ENCODE measurements around the gene RBM23. TPM values are rescaled to one million over a fixed set of nuclear protein-coding genes. Genes with fewer than 3 reads are reported as not detected.
"Not testable (repeated sequence)": the region's sequence is repeated elsewhere in the genome, so short reads cannot be mapped to it uniquely, and the experiment has no call there.

Gene RBM23
- total RNA-seq, 1 donor from 2014 or later: 110 TPM

- H3K4me1 Mint-ChIP-seq: peaks cover 17% of the 10 kb centered on the region
- no peaks in the 10 kb centered on the region for H3K27me3 Mint-ChIP-seq (ENCODE audit: low read depth)
- H3K9me3 Mint-ChIP-seq: no peaks in the 10 kb centered on the region
- DNase-seq (ENCODE audit: low read depth, low spot score): no peak
- no peak overlapping the region for H3K27ac Mint-ChIP-seq (ENCODE audit: unreplicated experiment)
- H3K36me3 Mint-ChIP-seq (ENCODE audit: low read depth): peaks cover 4% of the 10 kb centered on the region
- no peak for TF ChIP-seq CTCF (conservative IDR thresholded peaks at IDR 0.05)
- peak overlapping the region; percentile 31 for H3K4me3 Mint-ChIP-seq
These were observed 33.5 kb upstream of the RBM23 start for GRCh38 chr14:22952418-22952817.

- peaks cover 17% of the 10 kb centered on the region for H3K4me1 Mint-ChIP-seq
- not testable (repeated sequence) for H3K9me3 Mint-ChIP-seq; H3K36me3 Mint-ChIP-seq (ENCODE audit: low read depth); H3K27ac Mint-ChIP-seq (ENCODE audit: unreplicated experiment); H3K4me3 Mint-ChIP-seq; DNase-seq (ENCODE audit: low read depth, low spot score); H3K27me3 Mint-ChIP-seq (ENCODE audit: low read depth)
These were observed 32.8 kb upstream of the RBM23 start for GRCh38 chr14:22951795-22952194.

GRCh38 chr14:22945642-22946041 lies 26.7 kb upstream of the RBM23 start:
- no peak for DNase-seq (ENCODE audit: low read depth, low spot score)
- Mint-ChIP-seq H3K27me3 (ENCODE audit: low read depth) (no peaks in the 10 kb centered on the region), H3K4me3 (no peak overlapping the region), H3K9me3 (no peaks in the 10 kb centered on the region), H3K4me1 (no peaks in the 10 kb centered on the region), H3K27ac (ENCODE audit: unreplicated experiment) (no peak overlapping the region), H3K36me3 (ENCODE audit: low read depth) (peaks cover 11% of the 10 kb centered on the region)
- TF ChIP-seq CTCF (conservative IDR thresholded peaks at IDR 0.05): no peak

- Mint-ChIP-seq H3K36me3 (ENCODE audit: low read depth) (peaks cover 12% of the 10 kb centered on the region), H3K4me3 (no peak overlapping the region), H3K9me3 (no peaks in the 10 kb centered on the region), H3K27ac (ENCODE audit: unreplicated experiment) (no peak overlapping the region), H3K27me3 (ENCODE audit: low read depth) (no peaks in the 10 kb centered on the region), H3K4me1 (no peaks in the 10 kb centered on the region)
- TF ChIP-seq CTCF (conservative IDR thresholded peaks at IDR 0.05): no peak
- DNase-seq (ENCODE audit: low read depth, low spot score): no peak
These were observed 20.7 kb upstream of the RBM23 start for GRCh38 chr14:22939684-22940083.

GRCh38 chr14:22935156-22935555 lies 16.2 kb upstream of the RBM23 start:
- H3K27ac Mint-ChIP-seq (ENCODE audit: unreplicated experiment): no peak overlapping the region

GRCh38 chr14:22932146-22932545 lies 13.2 kb upstream of the RBM23 start:
- Mint-ChIP-seq H3K36me3 (ENCODE audit: low read depth) (no peaks in the 10 kb centered on the region), H3K27ac (ENCODE audit: unreplicated experiment) (no peak overlapping the region), H3K9me3 (no peaks in the 10 kb centered on the region), H3K27me3 (ENCODE audit: low read depth) (no peaks in the 10 kb centered on the region), H3K4me1 (no peaks in the 10 kb centered on the region), H3K4me3 (no peak overlapping the region)
- DNase-seq (ENCODE audit: low read depth, low spot score): no peak
- no peak for TF ChIP-seq CTCF (conservative IDR thresholded peaks at IDR 0.05)

More at GRCh38 chr14:22935156-22935555, 16.2 kb upstream of the RBM23 start:
- H3K4me1 Mint-ChIP-seq: no peaks in the 10 kb centered on the region
- TF ChIP-seq CTCF (conservative IDR thresholded peaks at IDR 0.05): no peak
- H3K9me3 Mint-ChIP-seq: no peaks in the 10 kb centered on the region
- no peak overlapping the region for H3K4me3 Mint-ChIP-seq
- DNase-seq (ENCODE audit: low read depth, low spot score): no peak
- peaks cover 3% of the 10 kb centered on the region for H3K36me3 Mint-ChIP-seq (ENCODE audit: low read depth)
- H3K27me3 Mint-ChIP-seq (ENCODE audit: low read depth): no peaks in the 10 kb centered on the region

Data from neural crest cell (in vitro differentiated cells).